ENCODE results near the gene PPEF2.

The PPEF2 gene

GRCh38 chr4:75820197-75820596, 82.1 kb downstream of the PPEF2 start:
- Histone ChIP-seq H3K36me3 (ENCODE audit: control insufficient read depth, insufficient read depth, low read length) (no peaks in the 10 kb centered on the region), H3K4me3 (ENCODE audit: low read length) (no peak overlapping the region)

GRCh38 chr4:75819121-75819520, 83.1 kb downstream of the PPEF2 start:
- Histone ChIP-seq H3K4me1 (ENCODE audit: control insufficient read depth, insufficient read depth, low read length) (no peaks in the 10 kb centered on the region), H3K9ac (ENCODE audit: low read length) (no peak overlapping the region), H3K27ac (ENCODE audit: low read depth, low read length) (no peak overlapping the region), H3K27me3 (ENCODE audit: control insufficient read depth, insufficient read depth, low read length) (no peaks in the 10 kb centered on the region), H3K4me3 (ENCODE audit: low read length) (no peak overlapping the region), H3K36me3 (ENCODE audit: control insufficient read depth, insufficient read depth, low read length) (peaks cover 5% of the 10 kb centered on the region)

More at GRCh38 chr4:75820197-75820596, 82.1 kb downstream of the PPEF2 start:
- no peak overlapping the region for H3K9ac ChIP-seq (ENCODE audit: low read length)
- no peak overlapping the region for H3K27ac ChIP-seq (ENCODE audit: low read depth, low read length)
- H3K4me1 ChIP-seq (ENCODE audit: control insufficient read depth, insufficient read depth, low read length) = no peaks in the 10 kb centered on the region
- no peaks in the 10 kb centered on the region for H3K27me3 ChIP-seq (ENCODE audit: control insufficient read depth, insufficient read depth, low read length)

GRCh38 chr4:75817901-75818300, 84.4 kb downstream of the PPEF2 start:
- Histone ChIP-seq H3K4me3 (ENCODE audit: low read length) (no peak overlapping the region), H3K27ac (ENCODE audit: low read depth, low read length) (no peak overlapping the region), H3K9ac (ENCODE audit: low read length) (no peak overlapping the region), H3K27me3 (ENCODE audit: control insufficient read depth, insufficient read depth, low read length) (no peaks in the 10 kb centered on the region), H3K4me1 (ENCODE audit: control insufficient read depth, insufficient read depth, low read length) (no peaks in the 10 kb centered on the region), H3K36me3 (ENCODE audit: control insufficient read depth, insufficient read depth, low read length) (peaks cover 5% of the 10 kb centered on the region)

All from rectal smooth muscle tissue (tissue), 1 donor.